Measurements from ENCODE around the gene ZNF14. TPM values are rescaled to one million over a fixed set of nuclear protein-coding genes. Genes with fewer than 3 reads are reported as not detected.

The ZNF14 gene
- total and polyA plus RNA-seq, 2 experiments from 2014 or later = 5.5 to 9.6 TPM

DNA sequence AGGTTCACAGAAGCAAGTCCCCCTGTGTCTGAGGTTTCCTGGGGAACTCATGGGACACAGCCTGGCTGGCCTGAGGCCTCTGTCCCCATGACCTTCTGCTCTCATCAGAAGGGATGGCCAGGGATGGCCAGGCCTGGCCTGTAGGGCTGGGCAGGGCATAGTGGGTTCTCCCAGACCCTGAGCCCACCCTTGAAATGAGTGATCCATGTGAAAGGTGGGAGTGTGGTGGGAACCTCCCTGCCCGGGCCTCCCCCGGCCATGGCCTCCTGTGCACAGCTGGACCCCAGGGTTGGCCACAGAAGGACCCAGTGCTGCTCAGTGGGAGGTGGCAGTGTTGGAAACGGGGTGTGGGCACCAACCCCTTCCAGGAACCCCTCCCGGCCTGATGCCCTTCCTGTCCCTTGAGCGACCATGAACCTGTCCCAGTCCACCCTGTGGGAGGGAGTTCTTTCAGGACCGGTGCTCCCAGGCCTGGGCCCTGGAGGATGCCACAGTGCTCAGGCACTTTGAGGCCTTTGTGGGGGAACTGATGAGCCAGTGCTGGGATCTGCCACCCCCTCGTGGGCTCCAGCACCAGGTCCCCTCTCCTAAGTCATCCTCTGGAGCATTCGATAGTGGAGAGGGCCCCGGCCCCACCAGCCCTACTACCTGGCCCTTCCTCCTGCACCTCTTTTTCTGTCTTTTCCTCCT is 15.5 kb upstream of the ZNF14 start:
- Histone ChIP-seq H3K9me3 (ENCODE audit: low read depth) (no peaks in the 10 kb centered on the region), H3K27ac (no peak overlapping the region), H3K36me3 (no peaks in the 10 kb centered on the region), H3K27me3 (no peaks in the 10 kb centered on the region), H3K4me3 (no peak overlapping the region), H3K4me1 (ENCODE audit: low read depth) (no peaks in the 10 kb centered on the region)
- TF ChIP-seq, protein P1, sequence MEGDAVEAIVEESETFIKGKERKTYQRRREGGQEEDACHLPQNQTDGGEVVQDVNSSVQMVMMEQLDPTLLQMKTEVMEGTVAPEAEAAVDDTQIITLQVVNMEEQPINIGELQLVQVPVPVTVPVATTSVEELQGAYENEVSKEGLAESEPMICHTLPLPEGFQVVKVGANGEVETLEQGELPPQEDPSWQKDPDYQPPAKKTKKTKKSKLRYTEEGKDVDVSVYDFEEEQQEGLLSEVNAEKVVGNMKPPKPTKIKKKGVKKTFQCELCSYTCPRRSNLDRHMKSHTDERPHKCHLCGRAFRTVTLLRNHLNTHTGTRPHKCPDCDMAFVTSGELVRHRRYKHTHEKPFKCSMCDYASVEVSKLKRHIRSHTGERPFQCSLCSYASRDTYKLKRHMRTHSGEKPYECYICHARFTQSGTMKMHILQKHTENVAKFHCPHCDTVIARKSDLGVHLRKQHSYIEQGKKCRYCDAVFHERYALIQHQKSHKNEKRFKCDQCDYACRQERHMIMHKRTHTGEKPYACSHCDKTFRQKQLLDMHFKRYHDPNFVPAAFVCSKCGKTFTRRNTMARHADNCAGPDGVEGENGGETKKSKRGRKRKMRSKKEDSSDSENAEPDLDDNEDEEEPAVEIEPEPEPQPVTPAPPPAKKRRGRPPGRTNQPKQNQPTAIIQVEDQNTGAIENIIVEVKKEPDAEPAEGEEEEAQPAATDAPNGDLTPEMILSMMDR (IDR thresholded peaks at IDR 0.05; ENCODE audit: low read depth, low read length) = no peak
- no peak for DNase-seq (ENCODE audit: low read depth in 1 of 2, low spot score in 1 of 2)

DNA sequence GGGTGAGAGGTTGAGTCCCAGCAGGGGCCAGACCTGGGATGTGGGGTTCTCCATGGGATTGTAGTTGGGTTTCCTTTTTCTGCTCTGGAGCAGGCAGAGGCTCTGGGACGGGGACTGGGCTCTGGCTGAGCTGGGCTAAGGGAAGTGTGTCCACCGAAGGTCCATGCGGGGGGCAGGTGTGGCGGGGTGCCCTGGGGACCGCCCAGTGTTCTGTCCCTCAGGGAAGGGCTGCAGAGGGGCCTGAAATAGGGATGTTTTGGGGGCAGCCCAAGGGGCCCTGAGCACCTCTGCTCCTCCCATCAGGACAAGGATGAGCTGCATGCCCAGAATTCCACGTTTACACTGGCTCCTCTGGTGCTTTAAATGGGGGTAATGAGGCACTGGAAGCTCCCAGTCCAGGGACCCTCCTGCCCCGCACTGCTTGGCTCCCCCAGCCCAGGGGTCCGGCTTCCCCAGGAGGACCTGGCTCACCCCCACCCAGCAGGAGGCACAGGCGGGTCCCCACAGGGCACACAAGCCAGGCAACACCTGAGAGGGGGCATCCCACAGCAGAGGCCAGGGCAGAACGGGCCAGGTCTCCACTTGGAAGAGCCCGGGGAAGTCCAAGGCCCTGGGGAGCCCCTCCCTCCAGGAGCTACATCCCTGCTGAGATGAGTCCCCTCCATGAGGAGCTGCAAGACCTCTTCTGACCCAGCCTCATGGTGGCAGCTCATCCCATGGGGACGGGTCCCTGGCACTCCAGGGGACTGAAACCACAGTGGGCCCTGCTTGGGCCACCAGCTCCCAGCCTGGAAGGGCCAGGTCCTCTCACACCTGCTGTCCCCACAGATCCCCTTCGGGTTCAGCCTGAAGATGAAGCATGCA is 14.7 kb upstream of the ZNF14 start:
- DNase-seq (ENCODE audit: low read depth in 1 of 2, low spot score in 1 of 2) = no peak
- Histone ChIP-seq H3K27ac (no peak overlapping the region), H3K9me3 (ENCODE audit: low read depth) (no peaks in the 10 kb centered on the region), H3K36me3 (no peaks in the 10 kb centered on the region), H3K27me3 (no peaks in the 10 kb centered on the region), H3K4me1 (ENCODE audit: low read depth) (no peaks in the 10 kb centered on the region), H3K4me3 (no peak overlapping the region)
- TF ChIP-seq, protein P1 (IDR thresholded peaks at IDR 0.05; ENCODE audit: low read depth, low read length) = no peak

DNA sequence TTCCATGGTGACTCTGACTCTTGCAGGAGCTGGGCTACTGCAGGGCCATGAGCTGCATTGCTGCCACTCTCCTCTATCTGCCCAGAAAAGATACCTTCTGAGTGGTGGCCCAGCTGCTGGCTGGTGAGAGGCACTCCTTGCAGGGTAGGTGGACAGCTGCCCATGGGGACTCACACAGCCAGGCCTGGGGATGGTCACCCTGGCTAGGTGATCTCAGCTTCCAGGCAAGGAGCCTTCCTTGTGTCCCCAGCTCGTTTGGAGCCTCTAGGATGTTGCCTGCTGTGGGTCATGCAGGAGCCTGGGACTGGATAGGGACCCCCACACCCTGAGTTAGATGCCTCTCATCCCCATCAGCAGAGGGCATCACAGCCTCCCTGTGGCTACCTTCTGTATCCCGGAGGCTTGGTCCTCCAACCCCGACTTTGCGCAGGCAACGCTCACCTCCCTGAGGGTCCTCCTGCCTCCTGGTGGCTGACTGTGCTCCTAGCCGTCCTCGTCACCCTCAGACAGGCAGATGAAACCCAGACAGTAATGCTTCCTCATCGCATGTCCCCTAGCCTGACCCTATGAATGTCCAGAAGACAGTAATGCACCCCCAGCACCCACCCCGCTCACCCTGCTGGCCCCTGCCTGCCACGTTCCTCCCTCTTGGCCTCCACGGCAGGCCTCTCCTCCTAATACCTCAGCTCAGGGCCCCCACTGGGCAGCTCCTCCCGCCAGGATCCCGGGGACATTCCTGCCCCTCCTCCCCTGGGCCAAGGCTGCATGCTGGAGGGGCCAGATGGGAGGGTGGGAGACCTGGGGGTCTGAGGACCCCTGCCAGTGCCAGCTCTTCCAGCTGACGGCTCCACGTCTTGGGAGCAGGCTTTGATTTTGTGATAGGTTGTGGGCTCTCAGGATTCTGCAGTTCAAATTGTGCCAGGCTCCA is 13.6 kb upstream of the ZNF14 start:
- TF ChIP-seq, protein P1 (IDR thresholded peaks at IDR 0.05; ENCODE audit: low read depth, low read length) = no peak
- Histone ChIP-seq H3K9me3 (ENCODE audit: low read depth) (no peaks in the 10 kb centered on the region), H3K27ac (no peak overlapping the region), H3K4me3 (no peak overlapping the region), H3K4me1 (ENCODE audit: low read depth) (no peaks in the 10 kb centered on the region), H3K36me3 (no peaks in the 10 kb centered on the region), H3K27me3 (no peaks in the 10 kb centered on the region)
- DNase-seq (ENCODE audit: low read depth in 1 of 2, low spot score in 1 of 2) = no peak

DNA sequence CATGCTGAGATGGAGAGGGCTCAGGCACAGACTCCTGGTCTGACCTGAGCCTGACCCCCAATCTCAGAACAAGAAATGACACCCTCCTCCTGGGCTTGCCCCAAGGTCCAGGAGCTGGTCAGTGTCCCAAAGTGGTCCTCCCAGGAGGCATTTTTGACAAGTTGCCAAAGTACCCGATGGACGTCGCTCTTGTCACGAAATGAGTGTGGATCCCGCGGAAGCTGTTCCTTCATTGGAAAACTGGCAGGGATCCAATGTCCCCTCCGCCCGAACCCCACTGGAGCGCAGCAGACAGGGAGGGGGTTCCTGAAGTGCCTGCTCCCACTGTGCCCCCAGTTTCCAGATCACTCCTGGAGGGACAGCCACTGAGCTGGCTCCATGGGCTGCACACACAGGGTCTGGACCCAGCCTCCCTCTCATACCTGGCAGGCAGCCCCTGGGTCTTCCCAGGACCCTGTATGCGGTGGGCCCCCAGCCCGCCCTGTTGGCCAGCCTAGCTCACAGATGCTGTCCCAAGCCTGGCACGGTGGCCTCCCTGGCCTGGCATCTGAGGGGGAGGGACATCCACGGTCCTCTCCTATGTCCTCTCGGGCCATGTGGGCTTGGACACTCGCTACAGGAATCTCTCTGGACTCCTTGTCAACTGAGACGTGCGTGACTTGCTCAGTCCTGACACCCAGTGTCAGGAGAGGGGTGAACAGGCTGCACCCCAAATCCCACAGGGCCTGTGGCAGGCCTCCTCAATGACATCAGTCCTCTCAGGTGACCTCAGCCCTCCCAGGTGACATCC is 12.8 kb upstream of the ZNF14 start:
- no peak for DNase-seq (ENCODE audit: low read depth in 1 of 2, low spot score in 1 of 2)

More for the DNA sequence above, 12.8 kb upstream of the ZNF14 start:
- no peaks in the 10 kb centered on the region for H3K36me3 ChIP-seq
- TF ChIP-seq, protein P1 (IDR thresholded peaks at IDR 0.05; ENCODE audit: low read depth, low read length) = no peak
- no peaks in the 10 kb centered on the region for H3K4me1 ChIP-seq (ENCODE audit: low read depth)
- H3K27ac ChIP-seq = no peak overlapping the region
- no peaks in the 10 kb centered on the region for H3K9me3 ChIP-seq (ENCODE audit: low read depth)
- H3K4me3 ChIP-seq = no peak overlapping the region
- no peaks in the 10 kb centered on the region for H3K27me3 ChIP-seq
